Superior temporal gyrus (tissue), 1 donor: Measurements from ENCODE around the gene RNASEH1.
A peak's percentile ranks its signal among the peaks of the same experiment; 100 is the strongest.

Experiments used
- DNase-seq: peaks from one replicate; pipeline ENCODE4 v3.0.0-alpha.2; 2016; ENCODE audit errors: extremely low spot score

Gene RNASEH1

GRCh38 chr2:3557639-3558204 is 411 bp downstream of the RNASEH1 start:
- no peak for DNase-seq

- DNase-seq, result no peak
These were observed 4.2 kb downstream of the RNASEH1 start for GRCh38 chr2:3553946-3554345.

- DNase-seq, result no peak
These were observed 10.2 kb downstream of the RNASEH1 start for GRCh38 chr2:3547915-3548314.

GRCh38 chr2:3545788-3546478 is 12.2 kb downstream of the RNASEH1 start:
- DNase-seq, result no peak

- no peak for DNase-seq
These were observed 15.0 kb downstream of the RNASEH1 start for GRCh38 chr2:3543023-3543683.

- DNase-seq, result no peak
These were observed 16.0 kb downstream of the RNASEH1 start for GRCh38 chr2:3542107-3542506.

- no peak for DNase-seq
These were observed 18.3 kb downstream of the RNASEH1 start for GRCh38 chr2:3539836-3540235.

- no peak for DNase-seq
These were observed 21.2 kb downstream of the RNASEH1 start for GRCh38 chr2:3536682-3537632.

GRCh38 chr2:3535794-3536681 is 22.1 kb downstream of the RNASEH1 start:
- DNase-seq, result peak; percentile 53

- no peak for DNase-seq
These were observed 22.7 kb downstream of the RNASEH1 start for GRCh38 chr2:3535467-3535793.

GRCh38 chr2:3534251-3534814 is 23.8 kb downstream of the RNASEH1 start:
- no peak for DNase-seq

GRCh38 chr2:3533836-3534235 is 24.3 kb downstream of the RNASEH1 start:
- no peak for DNase-seq

- no peak for DNase-seq
These were observed 25.2 kb downstream of the RNASEH1 start for GRCh38 chr2:3532941-3533340.

GRCh38 chr2:3529316-3530025 is 28.7 kb downstream of the RNASEH1 start:
- no peak for DNase-seq

GRCh38 chr2:3527886-3528785 is 30.0 kb downstream of the RNASEH1 start:
- no peak for DNase-seq

GRCh38 chr2:3526871-3527270 is 31.3 kb downstream of the RNASEH1 start:
- DNase-seq, result no peak

- DNase-seq, result no peak
These were observed 34.5 kb downstream of the RNASEH1 start for GRCh38 chr2:3523551-3524041.

- DNase-seq, result no peak
These were observed 35.1 kb downstream of the RNASEH1 start for GRCh38 chr2:3522961-3523421.

GRCh38 chr2:3520591-3520990 is 37.5 kb downstream of the RNASEH1 start:
- DNase-seq, result no peak
